ENCODE results near the gene POLR3G.

GRCh38 chr5:90529939-90530677, 55.4 kb downstream of the POLR3G start:
- TF ChIP-seq GATA2 (IDR thresholded peaks at IDR 0.05; ENCODE audit: low read depth, low read length) (no peak), GATA3 (IDR thresholded peaks at IDR 0.05; ENCODE audit: low read depth, low read length) (no peak)

All from SH-SY5Y (cell line).